ENCODE measurements around the gene ELAVL1. TPM values are rescaled to one million over a fixed set of nuclear protein-coding genes. Genes with fewer than 3 reads are reported as not detected.

ELAVL1 gene
- total and polyA plus RNA-seq, 2 donors (not counting 1 experiment from before 2014, with no cell fraction given): 21.8 to 63.5 TPM

GRCh38 chr19:8044018-8044417 lies 38.6 kb upstream of the ELAVL1 start:
- no peak for ATAC-seq (ENCODE audit: low read depth)
- Mint-ChIP-seq H3K9me3 (ENCODE audit: insufficient read depth) (no peaks in the 10 kb centered on the region), H3K27me3 (peaks cover 5% of the 10 kb centered on the region), H3K4me1 (no peaks in the 10 kb centered on the region), H3K27ac (no peak overlapping the region), H3K4me3 (no peak overlapping the region)
- intact Hi-C loops (cut with micrococcal nuclease): no loop called here
- H3K9ac ChIP-seq (ENCODE audit: low read length): no peak overlapping the region
- no peak overlapping the region for H2AFZ ChIP-seq (ENCODE audit: insufficient read depth, low read depth, low read length, poor library complexity, severe bottlenecking)
- no peak for TF ChIP-seq CTCF (IDR thresholded peaks at IDR 0.05)
- TF ChIP-seq EZH2 (IDR thresholded peaks at IDR 0.05; ENCODE audit: borderline replicate concordance, insufficient read depth, low read depth, low read length, poor library complexity, severe bottlenecking): no peak
- H3K79me2 ChIP-seq (ENCODE audit: control insufficient read depth, insufficient read depth, low read length): no peaks in the 10 kb centered on the region
- H3K27ac ChIP-seq (ENCODE audit: low read length in 2 of 2): no peak overlapping the region
- POLR2A ChIA-PET: no interaction called here
- H3K36me3 ChIP-seq (replicated peaks in 1 of 2; ENCODE audit: control extremely low read depth in 1 of 2, control insufficient read depth in 1 of 2, extremely low read depth in 1 of 2, insufficient read depth in 2 of 2, low read length in 1 of 2): no peaks in the 10 kb centered on the region
- no peaks in the 10 kb centered on the region for H3K27me3 ChIP-seq (replicated peaks in 1 of 4; ENCODE audit: control extremely low read depth in 1 of 4, control insufficient read depth in 3 of 4, insufficient read depth in 4 of 4, low read length in 3 of 4)
- H3K4me2 ChIP-seq (replicated peaks; ENCODE audit: low read depth, low read length, poor library complexity, severe bottlenecking): no peak overlapping the region
- no peaks in the 10 kb centered on the region for H3K9me3 ChIP-seq (ENCODE audit: control extremely low read depth in 1 of 3, control insufficient read depth in 2 of 3, insufficient read depth in 1 of 3, low read length in 2 of 3)
- no peaks in the 10 kb centered on the region for H4K20me1 ChIP-seq (ENCODE audit: control insufficient read depth, insufficient read depth, low read length, poor library complexity, severe bottlenecking)
- WGBS (ENCODE audit: insufficient coverage): 94% methylated on average over 9 of the region's 10 CpGs
- no peak for DNase-seq
- no peak overlapping the region for H3K4me3 ChIP-seq (ENCODE audit: control extremely low read depth in 1 of 5, extremely low read depth in 1 of 5, insufficient read depth in 1 of 5, low read depth in 2 of 5, low read length in 4 of 5)
- no peaks in the 10 kb centered on the region for H3K4me1 ChIP-seq (ENCODE audit: control insufficient read depth in 2 of 2, insufficient read depth in 2 of 2, low read length in 2 of 2)
- CTCF ChIA-PET: no interaction called here

GRCh38 chr19:8042900-8043299 lies 37.5 kb upstream of the ELAVL1 start:
- no peak overlapping the region for H3K4me3 Mint-ChIP-seq
- Histone ChIP-seq H3K4me1 (ENCODE audit: control insufficient read depth in 2 of 2, insufficient read depth in 2 of 2, low read length in 2 of 2) (no peaks in the 10 kb centered on the region), H3K27ac (ENCODE audit: low read length in 2 of 2) (no peak overlapping the region), H4K20me1 (ENCODE audit: control insufficient read depth, insufficient read depth, low read length, poor library complexity, severe bottlenecking) (no peaks in the 10 kb centered on the region), H3K79me2 (ENCODE audit: control insufficient read depth, insufficient read depth, low read length) (no peaks in the 10 kb centered on the region), H3K4me3 (ENCODE audit: control extremely low read depth in 1 of 5, extremely low read depth in 1 of 5, insufficient read depth in 1 of 5, low read depth in 2 of 5, low read length in 4 of 5) (no peak overlapping the region), H3K36me3 (replicated peaks in 1 of 2; ENCODE audit: control extremely low read depth in 1 of 2, control insufficient read depth in 1 of 2, extremely low read depth in 1 of 2, insufficient read depth in 2 of 2, low read length in 1 of 2) (no peaks in the 10 kb centered on the region), H3K9me3 (ENCODE audit: control extremely low read depth in 1 of 3, control insufficient read depth in 2 of 3, insufficient read depth in 1 of 3, low read length in 2 of 3) (no peaks in the 10 kb centered on the region), H3K4me2 (replicated peaks; ENCODE audit: low read depth, low read length, poor library complexity, severe bottlenecking) (no peak overlapping the region), H3K9ac (ENCODE audit: low read length) (no peak overlapping the region), H3K27me3 (replicated peaks in 1 of 4; ENCODE audit: control extremely low read depth in 1 of 4, control insufficient read depth in 3 of 4, insufficient read depth in 4 of 4, low read length in 3 of 4) (peaks cover 0 to 6% (median 0%) of the 10 kb centered on the region in 4 experiments), H2AFZ (ENCODE audit: insufficient read depth, low read depth, low read length, poor library complexity, severe bottlenecking) (no peak overlapping the region)
- 100% methylated on average over 1 of the region's 9 CpGs for WGBS (ENCODE audit: insufficient coverage)
- CTCF ChIA-PET: no interaction called here
- no peak for DNase-seq
- H3K4me1 Mint-ChIP-seq: no peaks in the 10 kb centered on the region
- peaks cover 5% of the 10 kb centered on the region for H3K27me3 Mint-ChIP-seq
- no peak overlapping the region for H3K27ac Mint-ChIP-seq
- no peak for ATAC-seq (ENCODE audit: low read depth)
- TF ChIP-seq EZH2 (IDR thresholded peaks at IDR 0.05; ENCODE audit: borderline replicate concordance, insufficient read depth, low read depth, low read length, poor library complexity, severe bottlenecking) (no peak), CTCF (IDR thresholded peaks at IDR 0.05) (no peak)
- POLR2A ChIA-PET: no interaction called here
- no peaks in the 10 kb centered on the region for H3K9me3 Mint-ChIP-seq (ENCODE audit: insufficient read depth)
- intact Hi-C loops (cut with micrococcal nuclease): no loop called here

Measured in B cell (primary cell).